Type B pancreatic cell (in vitro differentiated cells): ENCODE measurements around the gene NUSAP1. TPM values are rescaled to one million over a fixed set of nuclear protein-coding genes. Genes with fewer than 3 reads are reported as not detected.
"Not testable (repeated sequence)": the region's sequence is repeated elsewhere in the genome, so short reads cannot be mapped to it uniquely, and the experiment has no call there.

Source experiments
- DNase-seq: peaks from one replicate; pipeline ENCODE4 v3.0.0; 2021; ENCODE audit warnings: mixed read lengths; ENCODE audit not compliant: unreplicated experiment; ENCODE audit errors: extremely low spot score
- H3K27ac Mint-ChIP-seq: 2 replicates; pipeline ENCODE4 v1.8.0; 2021; ENCODE audit warnings: mild to moderate bottlenecking, mixed read lengths
- H3K27me3 Mint-ChIP-seq: 2 replicates; pipeline ENCODE4 v1.8.0; 2021; ENCODE audit warnings: mixed read lengths
- H3K36me3 Mint-ChIP-seq: 2 replicates; pipeline ENCODE4 v1.8.0; 2021; ENCODE audit warnings: mixed read lengths
- H3K4me1 Mint-ChIP-seq: one replicate; pipeline ENCODE4 v1.8.0; 2021; ENCODE audit warnings: mixed read lengths; ENCODE audit not compliant: unreplicated experiment
- H3K4me3 Mint-ChIP-seq: 2 replicates; pipeline ENCODE4 v1.8.0; 2021; ENCODE audit warnings: mild to moderate bottlenecking, mixed read lengths
- H3K9me3 Mint-ChIP-seq: 2 replicates; pipeline ENCODE4 v1.8.0; 2021; ENCODE audit warnings: mixed read lengths
- total RNA-seq: library from RNA; stranded (reverse); gene quantifications from 2 replicates; pipeline ENCODE4 v1.2.1, GENCODE V29; 2021; ENCODE audit warnings: low replicate concordance
- TF ChIP-seq, protein P1 (sequence below): fragments of 200-600 bp; sonication (generic); conservative IDR thresholded peaks from 2 replicates; pipeline ENCODE4 v1.5.0; 2021; ENCODE audit warnings: antibody characterized with exemption, mild to moderate bottlenecking

The NUSAP1 gene
- total RNA-seq, 1 donor from 2014 or later, result 113 TPM

DNA sequence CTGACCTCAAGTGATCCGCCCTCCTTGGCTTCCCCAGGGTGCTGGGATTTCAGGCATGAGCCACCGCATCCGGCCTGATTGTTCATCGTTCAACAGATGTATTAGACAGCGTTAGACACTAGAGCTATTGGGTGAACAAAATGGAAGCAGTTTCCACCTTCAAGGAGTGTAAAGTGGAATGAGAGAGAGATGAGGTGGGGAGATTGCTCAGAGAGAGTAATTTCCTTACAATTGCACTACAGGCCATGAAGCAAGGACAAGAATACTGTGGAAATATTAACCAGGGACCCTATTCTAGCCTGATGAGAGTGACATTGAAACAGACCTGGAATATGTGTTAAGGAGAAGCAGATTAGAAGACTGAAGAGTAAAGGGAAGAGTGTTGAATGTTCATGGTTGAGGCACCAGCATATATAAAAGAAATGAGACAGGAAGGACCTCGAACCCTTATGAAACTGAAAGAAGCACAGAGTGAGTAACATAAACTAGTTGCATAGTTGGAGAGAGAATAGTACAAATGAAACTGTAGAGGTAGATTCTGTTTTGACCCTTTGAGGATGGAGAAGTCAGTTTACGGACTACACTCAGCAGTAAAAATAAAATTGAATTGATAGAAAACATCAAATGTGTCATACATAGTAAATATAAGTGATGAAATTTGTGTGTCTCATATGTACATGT is 91.4 kb downstream of the NUSAP1 start:
- Mint-ChIP-seq H3K4me1 (peaks cover 19% of the 10 kb centered on the region), H3K36me3 (peaks cover 12% of the 10 kb centered on the region), H3K4me3 (no peak overlapping the region), H3K27me3 (no peaks in the 10 kb centered on the region), H3K27ac (no peak overlapping the region), H3K9me3 (no peaks in the 10 kb centered on the region)
- TF ChIP-seq, protein P1, sequence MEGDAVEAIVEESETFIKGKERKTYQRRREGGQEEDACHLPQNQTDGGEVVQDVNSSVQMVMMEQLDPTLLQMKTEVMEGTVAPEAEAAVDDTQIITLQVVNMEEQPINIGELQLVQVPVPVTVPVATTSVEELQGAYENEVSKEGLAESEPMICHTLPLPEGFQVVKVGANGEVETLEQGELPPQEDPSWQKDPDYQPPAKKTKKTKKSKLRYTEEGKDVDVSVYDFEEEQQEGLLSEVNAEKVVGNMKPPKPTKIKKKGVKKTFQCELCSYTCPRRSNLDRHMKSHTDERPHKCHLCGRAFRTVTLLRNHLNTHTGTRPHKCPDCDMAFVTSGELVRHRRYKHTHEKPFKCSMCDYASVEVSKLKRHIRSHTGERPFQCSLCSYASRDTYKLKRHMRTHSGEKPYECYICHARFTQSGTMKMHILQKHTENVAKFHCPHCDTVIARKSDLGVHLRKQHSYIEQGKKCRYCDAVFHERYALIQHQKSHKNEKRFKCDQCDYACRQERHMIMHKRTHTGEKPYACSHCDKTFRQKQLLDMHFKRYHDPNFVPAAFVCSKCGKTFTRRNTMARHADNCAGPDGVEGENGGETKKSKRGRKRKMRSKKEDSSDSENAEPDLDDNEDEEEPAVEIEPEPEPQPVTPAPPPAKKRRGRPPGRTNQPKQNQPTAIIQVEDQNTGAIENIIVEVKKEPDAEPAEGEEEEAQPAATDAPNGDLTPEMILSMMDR, result no peak
- no peak for DNase-seq

DNA sequence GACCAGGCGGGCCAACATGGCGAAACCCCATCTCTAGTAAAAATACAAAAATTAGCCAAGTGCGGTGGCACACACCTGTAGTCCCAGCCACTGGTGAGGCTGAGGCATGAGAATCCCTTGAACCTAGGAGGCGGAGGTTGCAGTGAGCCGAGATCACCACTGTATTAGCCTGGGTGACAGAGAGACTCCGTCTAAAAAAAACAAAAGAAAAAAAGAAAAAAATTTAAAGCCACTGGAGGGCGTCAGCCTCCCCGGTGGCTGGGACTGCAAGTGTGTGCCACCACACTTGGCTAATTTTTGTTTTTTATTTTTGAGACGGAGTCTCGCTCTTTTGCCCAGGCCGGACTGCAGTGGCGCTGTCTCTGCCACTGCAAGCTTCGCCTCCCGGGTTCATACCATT is 92.1 kb downstream of the NUSAP1 start:
- Mint-ChIP-seq H3K9me3 (no peaks in the 10 kb centered on the region), H3K27ac (no peak overlapping the region), H3K36me3 (peaks cover 17% of the 10 kb centered on the region), H3K27me3 (no peaks in the 10 kb centered on the region), H3K4me1 (peaks cover 20% of the 10 kb centered on the region), H3K4me3 (no peak overlapping the region)
- no peak for DNase-seq
- TF ChIP-seq, protein P1, result no peak

DNA sequence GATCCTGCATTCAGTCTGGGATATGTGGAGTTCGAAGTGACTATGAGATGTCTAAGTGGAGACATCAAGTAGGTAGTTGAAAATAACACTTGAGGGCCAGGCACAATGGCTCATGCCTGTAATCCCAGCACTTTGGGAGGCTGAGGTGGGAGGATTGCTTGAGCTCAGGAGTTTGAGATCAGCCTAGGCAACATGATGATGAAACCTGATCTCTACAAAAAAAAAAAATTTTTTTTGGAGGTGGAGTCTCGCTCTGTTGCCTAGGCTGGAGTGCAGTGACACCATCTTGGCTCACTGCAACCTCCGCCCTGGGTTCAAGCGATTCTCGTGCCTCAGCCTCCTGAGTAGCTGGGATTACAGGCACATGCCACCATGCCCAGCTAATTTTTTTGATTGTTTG is 93.2 kb downstream of the NUSAP1 start:
- not testable (repeated sequence) for H3K4me1 Mint-ChIP-seq, DNase-seq, H3K9me3 Mint-ChIP-seq, H3K27me3 Mint-ChIP-seq, H3K4me3 Mint-ChIP-seq, H3K27ac Mint-ChIP-seq
- H3K36me3 Mint-ChIP-seq, result peaks cover 17% of the 10 kb centered on the region

DNA sequence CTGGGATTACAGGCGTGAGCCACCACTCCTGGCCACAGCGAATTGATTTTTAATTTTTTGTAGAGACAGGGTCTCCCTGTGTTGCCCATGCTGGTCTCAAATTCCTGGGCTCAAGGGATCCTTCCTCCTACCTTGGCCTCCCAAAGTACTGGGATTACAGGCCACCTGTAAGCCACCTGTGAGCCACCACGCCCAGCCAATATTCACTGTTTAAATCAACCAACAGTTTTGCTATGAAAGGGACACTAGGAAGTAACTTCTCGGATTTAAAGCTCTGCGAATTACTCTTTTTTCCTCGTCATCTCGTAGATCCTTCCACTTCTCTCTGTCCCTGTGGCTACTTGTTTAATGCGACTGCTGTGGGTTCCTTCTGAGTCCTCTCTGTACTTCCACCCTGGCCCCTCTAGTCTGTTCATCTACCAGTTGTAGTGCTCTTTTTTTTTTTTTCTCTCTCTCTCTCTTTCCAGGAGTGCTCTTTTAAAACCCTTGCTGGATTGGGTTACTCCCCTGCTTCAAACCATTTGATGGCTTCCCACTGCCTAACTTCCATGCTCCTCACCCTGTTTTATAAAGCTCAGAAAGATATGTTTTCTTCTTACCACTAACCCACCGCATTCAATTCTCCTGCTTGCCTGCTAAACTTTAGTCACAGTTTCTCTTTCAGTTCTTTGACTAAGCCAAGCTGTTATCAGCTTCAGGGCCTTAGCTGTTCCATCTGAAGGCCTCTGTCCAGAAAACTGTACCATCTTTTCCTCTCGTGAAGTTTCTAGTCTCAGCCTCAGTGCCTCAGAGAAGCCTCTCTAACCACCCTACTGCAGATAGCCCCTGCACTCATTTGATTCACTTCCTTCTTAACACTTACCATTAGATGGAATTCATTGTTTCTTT is 96.6 kb downstream of the NUSAP1 start:
- H3K27me3 Mint-ChIP-seq, result no peaks in the 10 kb centered on the region
- H3K27ac Mint-ChIP-seq, result peak overlapping the region; percentile 69
- peaks cover 17% of the 10 kb centered on the region for H3K36me3 Mint-ChIP-seq
- H3K4me1 Mint-ChIP-seq, result peaks cover 10% of the 10 kb centered on the region
- H3K4me3 Mint-ChIP-seq, result no peak overlapping the region
- DNase-seq, result no peak
- TF ChIP-seq, protein P1, result no peak
- no peaks in the 10 kb centered on the region for H3K9me3 Mint-ChIP-seq

Other genes starting within 250 kb of the NUSAP1 start
- 19.7 and 22.3 TPM in 2 replicates for gene INO80, start 216.6 kb upstream of the NUSAP1 start, total RNA-seq
- gene EXD1, start 102.1 kb upstream of the NUSAP1 start, total RNA-seq, result not detected in 2 replicates
- gene CHP1, start 101.6 kb upstream of the NUSAP1 start, total RNA-seq, result 89.6 and 114 TPM in 2 replicates
- gene OIP5, start 290 bp upstream of the NUSAP1 start, total RNA-seq, result 7.3 and 15.8 TPM in 2 replicates
- gene NDUFAF1, start 69.6 kb downstream of the NUSAP1 start, total RNA-seq, result 17.5 and 19.4 TPM in 2 replicates
- gene RTF1, start 84.2 kb downstream of the NUSAP1 start, total RNA-seq, result 39.8 and 54.4 TPM in 2 replicates
- 1.5 and 1.9 TPM in 2 replicates for gene ITPKA, start 161.0 kb downstream of the NUSAP1 start, total RNA-seq
- 0.51 and 0.55 TPM in 2 replicates for gene LTK, start 180.9 kb downstream of the NUSAP1 start, total RNA-seq
- 54.4 and 68.3 TPM in 2 replicates for gene RPAP1, start 211.4 kb downstream of the NUSAP1 start, total RNA-seq
- gene TYRO3, start 226.3 kb downstream of the NUSAP1 start, total RNA-seq, result 43.0 and 44.1 TPM in 2 replicates